OCI-M2 (cell line): Measurements from ENCODE around the gene ST8SIA6.
"Not testable (repeated sequence)": the region's sequence is repeated elsewhere in the genome, so short reads cannot be mapped to it uniquely, and the experiment has no call there.

Source experiments
- DNase-seq: peaks from one replicate; lab custom pipeline; 2025; ENCODE audit not compliant: unreplicated experiment; lab: John Stamatoyannopoulos, UW

Gene ST8SIA6

GRCh38 chr10:17427666-17428350, 26.6 kb downstream of the ST8SIA6 start:
- DNase-seq, result no peak

GRCh38 chr10:17427201-17427600, 27.2 kb downstream of the ST8SIA6 start:
- no peak for DNase-seq

GRCh38 chr10:17426263-17426750, 28.1 kb downstream of the ST8SIA6 start:
- DNase-seq, result no peak

GRCh38 chr10:17425584-17426262, 28.7 kb downstream of the ST8SIA6 start:
- peak; percentile 85 for DNase-seq

GRCh38 chr10:17423632-17424186, 30.7 kb downstream of the ST8SIA6 start:
- DNase-seq, result no peak

GRCh38 chr10:17422931-17423330, 31.5 kb downstream of the ST8SIA6 start:
- DNase-seq, result no peak

- DNase-seq, result no peak
These were observed 36.1 kb downstream of the ST8SIA6 start for GRCh38 chr10:17418249-17418648.

GRCh38 chr10:17416442-17417211, 37.8 kb downstream of the ST8SIA6 start:
- DNase-seq, result no peak

GRCh38 chr10:17415046-17415658, 39.2 kb downstream of the ST8SIA6 start:
- no peak for DNase-seq

- DNase-seq, result no peak
These were observed 39.9 kb downstream of the ST8SIA6 start for GRCh38 chr10:17414484-17414883.

- no peak for DNase-seq
These were observed 40.5 kb downstream of the ST8SIA6 start for GRCh38 chr10:17413876-17414275.

GRCh38 chr10:17412323-17412722, 42.1 kb downstream of the ST8SIA6 start:
- no peak for DNase-seq

GRCh38 chr10:17410907-17411306, 43.5 kb downstream of the ST8SIA6 start:
- no peak for DNase-seq

GRCh38 chr10:17409170-17409733, 45.1 kb downstream of the ST8SIA6 start:
- no peak for DNase-seq

- no peak for DNase-seq
These were observed 47.3 kb downstream of the ST8SIA6 start for GRCh38 chr10:17407047-17407446.

GRCh38 chr10:17406036-17406834, 48.2 kb downstream of the ST8SIA6 start:
- DNase-seq, result no peak

GRCh38 chr10:17403161-17403560, 51.2 kb downstream of the ST8SIA6 start:
- no peak for DNase-seq

- not testable (repeated sequence) for DNase-seq
These were observed 52.4 kb downstream of the ST8SIA6 start for GRCh38 chr10:17402040-17402439.

GRCh38 chr10:17396004-17396403, 58.4 kb downstream of the ST8SIA6 start:
- DNase-seq, result no peak

GRCh38 chr10:17394854-17395253, 59.5 kb downstream of the ST8SIA6 start:
- no peak for DNase-seq
